ENCODE measurements around the gene ABCC8.

GRCh38 chr11:17512101-17512500, 35.5 kb upstream of the ABCC8 start:
- TF ChIP-seq GATA2 (IDR thresholded peaks at IDR 0.05; ENCODE audit: low read depth, low read length) (no peak), GATA3 (IDR thresholded peaks at IDR 0.05; ENCODE audit: low read depth, low read length) (no peak)
